Hematopoietic multipotent progenitor cell treated with erythropoietin and hydrocortisone succinate and interleukin-3 and kit ligand, for 15 days (in vitro differentiated cells): Measurements from ENCODE around the gene SORCS3.

Source experiments
- DNase-seq: peaks from one replicate; pipeline ENCODE4 v3.0.0-alpha.2; 2015; ENCODE audit warnings: low spot score

Gene SORCS3

GRCh38 chr10:104779701-104780100 is 138.6 kb downstream of the SORCS3 start:
- DNase-seq: no peak

- no peak for DNase-seq
These were observed 139.1 kb downstream of the SORCS3 start for GRCh38 chr10:104780165-104780564.

GRCh38 chr10:104780946-104781595 is 140.0 kb downstream of the SORCS3 start:
- no peak for DNase-seq

- DNase-seq: no peak
These were observed 143.4 kb downstream of the SORCS3 start for GRCh38 chr10:104784452-104784851.

GRCh38 chr10:104791471-104791870 is 150.4 kb downstream of the SORCS3 start:
- no peak for DNase-seq

- no peak for DNase-seq
These were observed 154.3 kb downstream of the SORCS3 start for GRCh38 chr10:104795411-104795810.

- no peak for DNase-seq
These were observed 155.7 kb downstream of the SORCS3 start for GRCh38 chr10:104796823-104797222.

GRCh38 chr10:104802941-104803340 is 161.9 kb downstream of the SORCS3 start:
- DNase-seq: no peak

- no peak for DNase-seq
These were observed 163.8 kb downstream of the SORCS3 start for GRCh38 chr10:104804880-104805279.

GRCh38 chr10:104806801-104807200 is 165.7 kb downstream of the SORCS3 start:
- no peak for DNase-seq

GRCh38 chr10:104807581-104808310 is 166.7 kb downstream of the SORCS3 start:
- DNase-seq: no peak

- no peak for DNase-seq
These were observed 168.4 kb downstream of the SORCS3 start for GRCh38 chr10:104809288-104810090.

GRCh38 chr10:104811166-104811565 is 170.1 kb downstream of the SORCS3 start:
- no peak for DNase-seq

- DNase-seq: no peak
These were observed 175.4 kb downstream of the SORCS3 start for GRCh38 chr10:104816501-104816900.

GRCh38 chr10:104819731-104820130 is 178.6 kb downstream of the SORCS3 start:
- no peak for DNase-seq

- no peak for DNase-seq
These were observed 181.0 kb downstream of the SORCS3 start for GRCh38 chr10:104822088-104822487.

- no peak for DNase-seq
These were observed 183.4 kb downstream of the SORCS3 start for GRCh38 chr10:104824380-104825006.

- no peak for DNase-seq
These were observed 190.2 kb downstream of the SORCS3 start for GRCh38 chr10:104831272-104831671.

GRCh38 chr10:104834580-104834979 is 193.5 kb downstream of the SORCS3 start:
- no peak for DNase-seq

- DNase-seq: no peak
These were observed 194.3 kb downstream of the SORCS3 start for GRCh38 chr10:104835422-104835821.

GRCh38 chr10:104842704-104843103 is 201.6 kb downstream of the SORCS3 start:
- DNase-seq: no peak

GRCh38 chr10:104844073-104844472 is 203.0 kb downstream of the SORCS3 start:
- DNase-seq: no peak
